GM18511 (cell line): Measurements from ENCODE around the gene RILP.
"Not testable (repeated sequence)": the region's sequence is repeated elsewhere in the genome, so short reads cannot be mapped to it uniquely, and the experiment has no call there.

Experiments used
- ATAC-seq: cut with Tn5 transposase; IDR thresholded peaks from one replicate; pipeline ENCODE4 v1.9.1; 2021; ENCODE audit warnings: mild to moderate bottlenecking, moderate library complexity; ENCODE audit not compliant: unreplicated experiment

Gene RILP

GRCh38 chr17:1649844-1650501 lies at the start of gene RILP:
Gene RILP, minus strand, starts transcription at chr17:1649866. Its CDS starts 62 bp downstream, at chr17:1649804.
- ATAC-seq: no peak

- ATAC-seq: no peak
These were observed 48.0 kb upstream of the RILP start for GRCh38 chr17:1697681-1698080.

- no peak for ATAC-seq
These were observed 45.7 kb upstream of the RILP start for GRCh38 chr17:1695365-1695764.

GRCh38 chr17:1693339-1693738 lies 43.7 kb upstream of the RILP start:
- ATAC-seq: no peak

GRCh38 chr17:1690544-1691221 lies 41.0 kb upstream of the RILP start:
- no peak for ATAC-seq

- not testable (repeated sequence) for ATAC-seq
These were observed 38.7 kb upstream of the RILP start for GRCh38 chr17:1688405-1688804.

GRCh38 chr17:1686086-1686485 lies 36.4 kb upstream of the RILP start:
- no peak for ATAC-seq

GRCh38 chr17:1684378-1685189 lies 34.9 kb upstream of the RILP start, which contains the start of gene PRPF8:
Gene PRPF8, minus strand, starts transcription at chr17:1684867. Its CDS starts 296 bp downstream, at chr17:1684571.
- peak; percentile 99 for ATAC-seq

- no peak for ATAC-seq
These were observed 33.8 kb upstream of the RILP start for GRCh38 chr17:1683459-1683858.

- no peak for ATAC-seq
These were observed 26.7 kb upstream of the RILP start for GRCh38 chr17:1676401-1676800.

- no peak for ATAC-seq
These were observed 23.5 kb upstream of the RILP start for GRCh38 chr17:1673041-1673785.

- not testable (repeated sequence) for ATAC-seq
These were observed 14.3 kb upstream of the RILP start for GRCh38 chr17:1663934-1664333.

- ATAC-seq: no peak
These were observed 11.4 kb upstream of the RILP start for GRCh38 chr17:1661045-1661444.

GRCh38 chr17:1658100-1658499 lies 8.4 kb upstream of the RILP start:
- no peak for ATAC-seq

- no peak for ATAC-seq
These were observed 4.1 kb upstream of the RILP start for GRCh38 chr17:1653735-1654134.

- ATAC-seq: not testable (repeated sequence)
These were observed 3.1 kb upstream of the RILP start for GRCh38 chr17:1652794-1653193.

GRCh38 chr17:1651559-1651844 lies 1.8 kb upstream of the RILP start:
- no peak for ATAC-seq

GRCh38 chr17:1650731-1651558 lies 1.3 kb upstream of the RILP start:
- no peak for ATAC-seq

GRCh38 chr17:1648963-1649843 lies 463 bp downstream of the RILP start:
- peak; percentile 62 for ATAC-seq
